ENCODE data around the gene TANC1. TPM values are rescaled to one million over a fixed set of nuclear protein-coding genes. Genes with fewer than 3 reads are reported as not detected.

Gene TANC1
- total RNA-seq, 1 experiment from 2014 or later = 26.5 TPM

GRCh38 chr2:159225025-159226016 is 256.9 kb downstream of the TANC1 start:
- Histone ChIP-seq H3K4me1 (replicated peaks) (peaks cover 8% of the 10 kb centered on the region), H3K27ac (no peak overlapping the region), H3K36me3 (peaks cover 85% of the 10 kb centered on the region), H3K27me3 (replicated peaks) (no peaks in the 10 kb centered on the region), H3K9me3 (replicated peaks) (no peaks in the 10 kb centered on the region), H3K4me3 (no peak overlapping the region)
- DNase-seq (ENCODE audit: low read depth in 1 of 2, low spot score in 2 of 2) = no peak

GRCh38 chr2:159226059-159226461 is 257.6 kb downstream of the TANC1 start:
- no peaks in the 10 kb centered on the region for H3K27me3 ChIP-seq (replicated peaks)
- H3K27ac ChIP-seq = no peak overlapping the region
- no peak overlapping the region for H3K4me3 ChIP-seq
- peak in 1 of 2 experiments; percentile 28 for DNase-seq (ENCODE audit: low read depth in 1 of 2, low spot score in 2 of 2)
- H3K9me3 ChIP-seq (replicated peaks) = no peaks in the 10 kb centered on the region
- H3K36me3 ChIP-seq = peaks cover 85% of the 10 kb centered on the region
- peaks cover 8% of the 10 kb centered on the region for H3K4me1 ChIP-seq (replicated peaks)

GRCh38 chr2:159226608-159227385 is 258.4 kb downstream of the TANC1 start:
- no peaks in the 10 kb centered on the region for H3K27me3 ChIP-seq (replicated peaks)
- peaks cover 8% of the 10 kb centered on the region for H3K4me1 ChIP-seq (replicated peaks)
- H3K36me3 ChIP-seq = peaks cover 83% of the 10 kb centered on the region
- no peak for DNase-seq (ENCODE audit: low read depth in 1 of 2, low spot score in 2 of 2)
- no peak overlapping the region for H3K27ac ChIP-seq
- H3K9me3 ChIP-seq (replicated peaks) = no peaks in the 10 kb centered on the region
- no peak overlapping the region for H3K4me3 ChIP-seq

- Histone ChIP-seq H3K4me3 (no peak overlapping the region), H3K36me3 (peaks cover 79% of the 10 kb centered on the region), H3K27ac (no peak overlapping the region), H3K4me1 (replicated peaks) (peaks cover 8% of the 10 kb centered on the region), H3K9me3 (replicated peaks) (no peaks in the 10 kb centered on the region), H3K27me3 (replicated peaks) (no peaks in the 10 kb centered on the region)
- DNase-seq (ENCODE audit: low read depth in 1 of 2, low spot score in 2 of 2) = no peak
These were observed 259.0 kb downstream of the TANC1 start for GRCh38 chr2:159227467-159227866.

GRCh38 chr2:159228081-159228581 is 259.7 kb downstream of the TANC1 start:
- H3K36me3 ChIP-seq = peaks cover 77% of the 10 kb centered on the region
- no peaks in the 10 kb centered on the region for H3K27me3 ChIP-seq (replicated peaks)
- no peak overlapping the region for H3K27ac ChIP-seq
- H3K4me3 ChIP-seq = no peak overlapping the region
- H3K9me3 ChIP-seq (replicated peaks) = no peaks in the 10 kb centered on the region
- H3K4me1 ChIP-seq (replicated peaks) = peaks cover 8% of the 10 kb centered on the region
- DNase-seq (ENCODE audit: low read depth in 1 of 2, low spot score in 2 of 2) = no peak

- H3K4me3 ChIP-seq = no peak overlapping the region
- peaks cover 71% of the 10 kb centered on the region for H3K36me3 ChIP-seq
- DNase-seq (ENCODE audit: low read depth in 1 of 2, low spot score in 2 of 2) = no peak
- no peaks in the 10 kb centered on the region for H3K27me3 ChIP-seq (replicated peaks)
- no peak overlapping the region for H3K27ac ChIP-seq
- H3K4me1 ChIP-seq (replicated peaks) = peaks cover 8% of the 10 kb centered on the region
- no peaks in the 10 kb centered on the region for H3K9me3 ChIP-seq (replicated peaks)
These were observed 261.2 kb downstream of the TANC1 start for GRCh38 chr2:159229476-159230144.

GRCh38 chr2:159230145-159230877 is 261.9 kb downstream of the TANC1 start:
- no peak overlapping the region for H3K27ac ChIP-seq
- H3K4me3 ChIP-seq = no peak overlapping the region
- no peaks in the 10 kb centered on the region for H3K27me3 ChIP-seq (replicated peaks)
- DNase-seq (ENCODE audit: low read depth in 1 of 2, low spot score in 2 of 2) = no peak
- H3K4me1 ChIP-seq (replicated peaks) = peaks cover 8% of the 10 kb centered on the region
- peaks cover 71% of the 10 kb centered on the region for H3K36me3 ChIP-seq
- H3K9me3 ChIP-seq (replicated peaks) = no peaks in the 10 kb centered on the region

GRCh38 chr2:159232456-159233170 is 264.2 kb downstream of the TANC1 start:
- Histone ChIP-seq H3K9me3 (replicated peaks) (no peaks in the 10 kb centered on the region), H3K4me1 (replicated peaks) (no peaks in the 10 kb centered on the region), H3K27ac (no peak overlapping the region), H3K36me3 (peaks cover 62% of the 10 kb centered on the region), H3K4me3 (no peak overlapping the region), H3K27me3 (replicated peaks) (no peaks in the 10 kb centered on the region)
- no peak for DNase-seq (ENCODE audit: low read depth in 1 of 2, low spot score in 2 of 2)

GRCh38 chr2:159234868-159235267 is 266.4 kb downstream of the TANC1 start:
- H3K9me3 ChIP-seq (replicated peaks) = no peaks in the 10 kb centered on the region
- no peaks in the 10 kb centered on the region for H3K27me3 ChIP-seq (replicated peaks)
- no peak overlapping the region for H3K4me3 ChIP-seq
- no peaks in the 10 kb centered on the region for H3K4me1 ChIP-seq (replicated peaks)
- H3K27ac ChIP-seq = no peak overlapping the region
- H3K36me3 ChIP-seq = peaks cover 50% of the 10 kb centered on the region
- DNase-seq (ENCODE audit: low read depth in 1 of 2, low spot score in 2 of 2) = no peak

GRCh38 chr2:159243529-159243928 is 275.1 kb downstream of the TANC1 start:
- Histone ChIP-seq H3K27ac (no peak overlapping the region), H3K4me3 (no peak overlapping the region), H3K27me3 (replicated peaks) (no peaks in the 10 kb centered on the region), H3K36me3 (peaks cover 26% of the 10 kb centered on the region), H3K9me3 (replicated peaks) (no peaks in the 10 kb centered on the region), H3K4me1 (replicated peaks) (no peaks in the 10 kb centered on the region)
- DNase-seq (ENCODE audit: low read depth in 1 of 2, low spot score in 2 of 2) = no peak

GRCh38 chr2:159246325-159246988 is 278.0 kb downstream of the TANC1 start:
- Histone ChIP-seq H3K36me3 (peaks cover 9% of the 10 kb centered on the region), H3K9me3 (replicated peaks) (no peaks in the 10 kb centered on the region), H3K27ac (no peak overlapping the region), H3K4me3 (no peak overlapping the region), H3K4me1 (replicated peaks) (peaks cover 11% of the 10 kb centered on the region), H3K27me3 (replicated peaks) (no peaks in the 10 kb centered on the region)
- no peak for DNase-seq (ENCODE audit: low read depth in 1 of 2, low spot score in 2 of 2)

Data from SJSA1 (cell line).